ENCODE measurements around the gene HCAR1.

DNA sequence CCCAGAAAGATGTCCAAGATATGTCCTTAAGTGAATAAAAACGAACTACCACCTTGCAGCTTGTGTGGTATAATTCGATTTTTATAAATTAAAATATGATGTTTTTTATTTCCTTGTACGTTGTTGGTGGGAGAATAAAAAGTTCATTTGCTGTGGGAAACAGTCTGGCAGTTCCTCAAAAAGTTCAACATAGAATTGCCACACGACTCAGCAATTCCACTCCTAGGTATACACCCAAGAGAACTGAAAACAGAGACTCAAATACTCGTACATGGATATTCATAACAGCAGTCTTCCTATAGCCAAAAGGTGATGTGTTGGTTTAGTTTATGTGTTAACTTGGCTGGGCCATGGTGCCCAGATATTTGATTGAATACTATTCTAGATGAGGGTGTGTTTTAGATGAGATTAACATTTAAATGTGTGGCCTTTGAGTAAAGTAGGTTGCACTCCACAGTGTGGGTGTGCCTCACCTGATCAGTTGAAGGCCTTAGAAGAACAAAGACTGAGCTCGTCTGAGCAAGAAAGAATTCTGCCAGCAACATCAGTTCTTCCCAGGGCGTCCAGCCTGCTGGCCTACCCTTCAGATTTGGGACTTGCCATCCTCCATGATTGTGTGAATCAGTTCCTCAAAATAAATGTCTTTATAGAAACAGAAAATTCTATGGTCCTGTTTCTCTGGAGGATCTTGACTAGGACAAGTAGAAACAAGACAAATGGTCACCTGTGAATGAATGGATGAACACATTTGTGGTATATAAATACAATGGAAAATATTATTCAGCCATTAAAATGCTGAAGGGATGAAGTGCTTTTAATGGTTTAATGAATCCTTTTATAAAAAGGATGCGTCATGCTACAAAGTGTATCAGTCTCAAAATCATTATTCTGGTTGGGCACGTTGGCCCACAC, 16.8 kb upstream of the HCAR1 start:
- TF ChIP-seq, protein P1, sequence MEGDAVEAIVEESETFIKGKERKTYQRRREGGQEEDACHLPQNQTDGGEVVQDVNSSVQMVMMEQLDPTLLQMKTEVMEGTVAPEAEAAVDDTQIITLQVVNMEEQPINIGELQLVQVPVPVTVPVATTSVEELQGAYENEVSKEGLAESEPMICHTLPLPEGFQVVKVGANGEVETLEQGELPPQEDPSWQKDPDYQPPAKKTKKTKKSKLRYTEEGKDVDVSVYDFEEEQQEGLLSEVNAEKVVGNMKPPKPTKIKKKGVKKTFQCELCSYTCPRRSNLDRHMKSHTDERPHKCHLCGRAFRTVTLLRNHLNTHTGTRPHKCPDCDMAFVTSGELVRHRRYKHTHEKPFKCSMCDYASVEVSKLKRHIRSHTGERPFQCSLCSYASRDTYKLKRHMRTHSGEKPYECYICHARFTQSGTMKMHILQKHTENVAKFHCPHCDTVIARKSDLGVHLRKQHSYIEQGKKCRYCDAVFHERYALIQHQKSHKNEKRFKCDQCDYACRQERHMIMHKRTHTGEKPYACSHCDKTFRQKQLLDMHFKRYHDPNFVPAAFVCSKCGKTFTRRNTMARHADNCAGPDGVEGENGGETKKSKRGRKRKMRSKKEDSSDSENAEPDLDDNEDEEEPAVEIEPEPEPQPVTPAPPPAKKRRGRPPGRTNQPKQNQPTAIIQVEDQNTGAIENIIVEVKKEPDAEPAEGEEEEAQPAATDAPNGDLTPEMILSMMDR (IDR thresholded peaks at IDR 0.05): no peak
- TF ChIP-seq POLR2A (IDR thresholded peaks at IDR 0.05): no peak

Measured in suprapubic skin (tissue), 3 donors.